AG20443 (cell line): ENCODE results near the gene ANKS3.

ENCODE experiments used
- DNase-seq: peaks from one replicate; pipeline ENCODE4 v3.0.0; 2012; ENCODE audit warnings: low spot score, mixed read lengths

The ANKS3 gene

DNA sequence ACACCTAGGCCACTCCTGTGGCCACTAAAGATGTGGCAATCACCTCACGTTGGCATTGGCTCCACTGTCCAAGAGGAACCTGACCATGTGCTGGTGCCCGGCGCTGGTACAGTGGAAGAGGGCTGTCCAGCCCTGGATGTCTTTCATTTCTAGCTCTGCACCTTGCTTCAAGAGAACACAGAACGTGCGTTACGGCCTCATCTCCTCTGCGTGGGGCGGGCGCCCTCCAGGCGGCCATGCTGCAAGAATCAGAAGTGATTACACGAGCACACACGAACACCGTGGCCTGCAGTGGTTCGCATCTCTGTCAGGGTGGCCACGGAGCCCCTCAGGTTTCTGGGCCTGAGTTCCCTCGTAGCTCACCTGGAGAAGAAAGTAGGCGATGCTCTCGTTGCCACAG lies 7.5 kb downstream of the ANKS3 start:
- no peak for DNase-seq

- no peak for DNase-seq
Measured at GRCh38 chr16:4724661-4725270, 9.3 kb downstream of the ANKS3 start.

- DNase-seq: no peak
Measured at GRCh38 chr16:4723071-4723767, 10.9 kb downstream of the ANKS3 start.

- DNase-seq: no peak
Measured at GRCh38 chr16:4718466-4718865, 15.6 kb downstream of the ANKS3 start.

DNA sequence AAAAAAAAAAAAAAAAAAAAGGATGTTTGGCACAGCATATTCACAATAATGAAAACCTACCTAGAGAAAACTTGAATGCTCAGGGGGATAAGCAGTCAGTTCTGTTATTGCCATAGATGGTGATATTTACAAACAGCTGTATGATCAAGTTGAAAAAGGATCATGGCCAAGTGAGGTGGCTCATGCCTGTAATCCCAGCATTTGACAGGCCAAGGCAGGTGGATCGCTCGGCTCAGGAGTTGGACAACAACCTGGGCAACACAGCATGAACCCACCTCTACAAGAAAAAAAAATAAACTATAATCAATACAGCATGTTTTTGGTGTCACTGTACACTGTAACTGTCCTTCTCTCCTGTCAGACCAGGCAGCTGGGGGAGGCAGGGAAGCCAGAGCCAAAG lies 19.1 kb downstream of the ANKS3 start:
- DNase-seq: no peak

GRCh38 chr16:4713663-4714501 lies 20.2 kb downstream of the ANKS3 start:
- no peak for DNase-seq

GRCh38 chr16:4709481-4709880 lies 24.6 kb downstream of the ANKS3 start:
- DNase-seq: no peak

DNA sequence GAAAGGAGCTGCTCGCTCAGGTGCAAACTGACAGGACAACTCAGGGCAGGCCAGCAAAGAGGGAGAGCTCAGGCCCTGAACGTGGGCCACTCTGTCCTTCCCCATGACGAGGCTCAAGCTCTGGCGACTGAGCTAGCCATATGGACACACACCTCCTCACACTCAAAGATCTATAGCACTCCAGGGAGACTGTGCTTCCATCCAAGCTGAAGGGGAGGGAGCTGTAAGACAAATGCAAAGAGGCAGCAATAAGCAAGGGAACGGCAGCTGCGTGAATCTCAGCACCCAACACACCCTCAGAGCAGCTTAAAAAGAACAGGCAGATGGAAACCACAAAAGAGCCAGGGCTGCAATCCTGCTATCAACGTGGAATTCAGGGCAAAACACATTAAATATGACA lies 27.2 kb downstream of the ANKS3 start:
- DNase-seq: no peak

DNA sequence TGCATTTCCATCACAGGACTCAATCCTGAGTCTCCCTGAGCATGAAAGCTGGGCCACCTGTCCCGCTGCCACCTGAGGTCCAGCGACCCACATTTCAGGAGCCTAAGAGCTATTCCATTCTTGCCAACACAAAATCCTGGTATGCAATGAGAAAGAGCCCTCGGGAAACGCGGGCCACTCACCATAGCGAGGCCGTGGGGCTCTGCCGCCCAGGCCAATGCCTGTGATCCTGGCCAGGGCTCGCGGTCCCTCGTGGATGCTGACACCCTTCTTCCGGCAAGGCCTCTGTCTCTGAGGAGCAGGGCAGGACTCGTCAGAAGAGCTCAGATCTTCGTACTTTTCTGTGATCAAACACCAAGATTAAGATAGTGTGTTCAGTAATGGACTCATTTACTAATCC lies 29.2 kb downstream of the ANKS3 start:
- DNase-seq: no peak

- DNase-seq: no peak
Measured at GRCh38 chr16:4704491-4704890, 29.6 kb downstream of the ANKS3 start.

DNA sequence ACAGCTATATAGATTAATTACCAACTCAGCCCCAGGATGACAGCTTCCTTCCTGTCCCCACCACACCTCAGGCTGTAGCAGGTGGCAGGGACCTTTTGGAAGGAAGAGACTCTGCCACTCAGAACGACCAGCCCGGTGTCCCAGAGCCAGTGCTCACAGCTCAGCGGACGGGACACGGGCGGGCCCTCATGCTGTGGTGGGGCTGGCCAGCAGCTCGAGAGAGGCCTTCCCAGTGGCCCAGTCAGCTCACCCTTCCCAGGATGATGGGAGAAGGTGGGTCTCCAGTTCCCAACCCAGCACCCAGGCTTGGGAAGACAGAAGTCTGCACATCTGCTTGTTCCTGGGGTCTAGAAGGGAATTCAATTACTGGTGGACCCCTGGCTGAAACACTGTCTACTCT lies 30.2 kb downstream of the ANKS3 start:
- DNase-seq: no peak

- no peak for DNase-seq
Measured at GRCh38 chr16:4702466-4702808, 31.6 kb downstream of the ANKS3 start.

GRCh38 chr16:4701791-4702465 lies 32.1 kb downstream of the ANKS3 start:
- no peak for DNase-seq

GRCh38 chr16:4700997-4701743 lies 32.9 kb downstream of the ANKS3 start:
- DNase-seq: no peak

DNA sequence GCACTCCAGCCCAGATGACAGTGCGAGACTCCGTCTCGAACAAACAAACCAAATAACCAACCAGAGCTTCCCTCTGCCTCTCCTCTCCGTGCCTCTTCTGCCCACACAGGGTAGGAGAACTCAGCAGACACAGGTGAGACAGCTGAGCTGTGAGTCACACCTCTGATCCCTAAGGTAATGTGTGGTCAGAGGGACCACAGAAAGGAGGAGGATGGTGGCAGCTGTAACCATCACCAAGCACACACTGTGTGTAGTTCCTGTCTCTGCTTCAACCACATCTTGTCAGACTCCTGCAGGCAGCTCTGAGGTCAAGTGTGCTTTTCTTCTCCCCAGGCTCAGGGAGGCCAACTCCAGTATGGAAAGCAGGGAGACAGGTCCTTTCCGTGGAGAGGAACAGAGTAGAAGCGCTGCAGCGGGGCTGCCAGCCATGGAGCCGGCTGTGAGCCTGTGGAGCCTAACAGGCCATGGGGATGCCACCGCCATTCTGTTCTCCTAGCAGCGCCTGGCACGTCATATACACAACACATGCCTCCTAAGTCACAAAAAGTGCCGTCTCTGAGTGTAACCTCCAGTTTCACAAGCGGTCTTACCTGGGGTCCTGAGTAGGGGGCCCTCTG lies 33.6 kb downstream of the ANKS3 start:
- DNase-seq: no peak

DNA sequence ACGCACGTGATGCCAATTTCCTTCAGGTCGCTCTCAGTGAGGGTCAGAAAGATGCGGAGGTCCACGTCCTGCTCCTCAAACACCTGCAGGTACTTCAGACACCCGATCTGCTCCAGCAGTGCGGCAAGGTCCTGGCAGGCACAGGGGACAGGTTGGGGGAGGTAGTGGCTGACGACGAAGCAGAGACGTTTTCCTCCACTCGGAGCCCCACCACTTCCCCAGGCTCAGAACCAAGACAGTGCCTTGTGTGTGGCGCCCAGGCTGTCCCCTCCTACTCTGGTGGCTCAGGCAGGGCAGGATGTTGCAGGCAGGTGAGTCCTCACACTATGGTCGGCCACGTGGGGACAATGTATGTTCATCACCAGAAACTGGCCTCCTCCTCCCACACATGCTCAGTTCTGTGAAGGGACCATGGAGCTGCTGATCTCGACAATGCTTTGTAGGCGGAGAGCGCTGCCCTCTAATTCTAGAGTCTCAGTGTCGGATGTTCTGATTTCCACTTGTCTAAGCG lies 35.0 kb downstream of the ANKS3 start:
- no peak for DNase-seq

GRCh38 chr16:4698321-4699045 lies 35.6 kb downstream of the ANKS3 start:
- DNase-seq: no peak

- DNase-seq: no peak
Measured at GRCh38 chr16:4697848-4698291, 36.2 kb downstream of the ANKS3 start.

- no peak for DNase-seq
Measured at GRCh38 chr16:4696905-4697847, 36.9 kb downstream of the ANKS3 start.
